Astrocyte (in vitro differentiated cells and primary cell): ENCODE results near the gene MTERF4.

Experiments
- CTCF ChIP-seq: IDR thresholded peaks from 2 replicates; pipeline ENCODE4 v1.5.1; 2011; ENCODE audit warnings: low read depth, mild to moderate bottlenecking, inconsistent platforms, low read length, moderate library complexity; ENCODE audit not compliant: insufficient read depth
- EZH2 ChIP-seq: IDR thresholded peaks from 2 replicates; pipeline ENCODE4 v1.6.1; 2012; ENCODE audit warnings: mild to moderate bottlenecking, low read length, inconsistent platforms; ENCODE audit not compliant: insufficient read depth

- TF ChIP-seq CTCF = no peak
- TF ChIP-seq EZH2 = no peak
Measured at GRCh38 chr2:241128266-241128665, 26.2 kb upstream of the MTERF4 start.
